H7 (cell line): Measurements from ENCODE around the gene NCS1. TPM values are rescaled to one million over a fixed set of nuclear protein-coding genes. Genes with fewer than 3 reads are reported as not detected.
"Not testable (repeated sequence)": the region's sequence is repeated elsewhere in the genome, so short reads cannot be mapped to it uniquely, and the experiment has no call there.

Experiments used
- DNase-seq: peaks from one replicate; pipeline ENCODE4 v3.0.0; 2012
- H3K27me3 ChIP-seq: 2 replicates; pipeline ENCODE4 v1.6.0; 2011; ENCODE audit warnings: mild to moderate bottlenecking, low read length; ENCODE audit not compliant: control insufficient read depth, insufficient read depth
- H3K36me3 ChIP-seq: replicated peaks from 2 replicates; pipeline ENCODE4 v1.5.1; 2011; ENCODE audit warnings: low read length; ENCODE audit not compliant: control insufficient read depth, insufficient read depth
- H3K4me3 ChIP-seq: 2 replicates; pipeline ENCODE4 v1.5.1; 2011; ENCODE audit warnings: low read depth, mild to moderate bottlenecking, control low read depth, low read length, moderate library complexity; ENCODE audit not compliant: insufficient read depth
- total RNA-seq: library from RNA; depleted of rRNA; stranded (reverse); fragments of >200 nt; shearing (Covaris generic); gene quantifications from 2 replicates; pipeline ENCODE4 v1.2.3, GENCODE V29; 2014

Gene NCS1
- total RNA-seq, 1 experiment from 2014 or later, result 28.3 TPM

GRCh38 chr9:130244548-130245165 lies 72.5 kb downstream of the NCS1 start:
- H3K36me3 ChIP-seq, result no peaks in the 10 kb centered on the region
- H3K4me3 ChIP-seq, result no peak overlapping the region
- H3K27me3 ChIP-seq, result no peaks in the 10 kb centered on the region
- peak; percentile 55 for DNase-seq

GRCh38 chr9:130245474-130245873 lies 73.3 kb downstream of the NCS1 start:
- Histone ChIP-seq H3K27me3 (no peaks in the 10 kb centered on the region), H3K4me3 (no peak overlapping the region), H3K36me3 (no peaks in the 10 kb centered on the region)
- DNase-seq, result peak; percentile 23

GRCh38 chr9:130246126-130246525 lies 73.9 kb downstream of the NCS1 start:
- peak; percentile 27 for DNase-seq
- H3K27me3 ChIP-seq, result no peaks in the 10 kb centered on the region
- no peak overlapping the region for H3K4me3 ChIP-seq
- no peaks in the 10 kb centered on the region for H3K36me3 ChIP-seq

- Histone ChIP-seq H3K36me3 (no peaks in the 10 kb centered on the region), H3K27me3 (no peaks in the 10 kb centered on the region), H3K4me3 (no peak overlapping the region)
- no peak for DNase-seq
Measured at GRCh38 chr9:130254747-130255630, 82.8 kb downstream of the NCS1 start.

- H3K36me3 ChIP-seq, result no peaks in the 10 kb centered on the region
- no peaks in the 10 kb centered on the region for H3K27me3 ChIP-seq
- no peak for DNase-seq
- no peak overlapping the region for H3K4me3 ChIP-seq
Measured at GRCh38 chr9:130255631-130256134, 83.5 kb downstream of the NCS1 start.

- Histone ChIP-seq H3K36me3 (no peaks in the 10 kb centered on the region), H3K27me3 (no peaks in the 10 kb centered on the region), H3K4me3 (no peak overlapping the region)
- no peak for DNase-seq
Measured at GRCh38 chr9:130256644-130257043, 84.4 kb downstream of the NCS1 start.

GRCh38 chr9:130258137-130258536 lies 85.9 kb downstream of the NCS1 start:
- DNase-seq, H3K36me3 ChIP-seq, H3K27me3 ChIP-seq, H3K4me3 ChIP-seq: not testable (repeated sequence)

GRCh38 chr9:130259044-130259443 lies 86.8 kb downstream of the NCS1 start:
- no peak overlapping the region for H3K4me3 ChIP-seq
- no peak for DNase-seq

GRCh38 chr9:130260816-130261765 lies 88.9 kb downstream of the NCS1 start:
- H3K27me3 ChIP-seq, result peaks cover 13% of the 10 kb centered on the region

More at GRCh38 chr9:130259044-130259443, 86.8 kb downstream of the NCS1 start:
- H3K36me3 ChIP-seq, result no peaks in the 10 kb centered on the region
- H3K27me3 ChIP-seq, result no peaks in the 10 kb centered on the region; the same call in 1 of the 2 replicates

GRCh38 chr9:130262061-130262745 lies 90.0 kb downstream of the NCS1 start:
- no peak for DNase-seq
- peaks cover 23% of the 10 kb centered on the region for H3K27me3 ChIP-seq
- no peak overlapping the region for H3K4me3 ChIP-seq
- H3K36me3 ChIP-seq, result no peaks in the 10 kb centered on the region

More at GRCh38 chr9:130260816-130261765, 88.9 kb downstream of the NCS1 start:
- Histone ChIP-seq H3K4me3 (no peak overlapping the region), H3K36me3 (no peaks in the 10 kb centered on the region)
- no peak for DNase-seq

GRCh38 chr9:130262771-130263170 lies 90.6 kb downstream of the NCS1 start:
- H3K4me3 ChIP-seq, result no peak overlapping the region
- DNase-seq, result no peak
- H3K36me3 ChIP-seq, result no peaks in the 10 kb centered on the region
- peaks cover 26% of the 10 kb centered on the region for H3K27me3 ChIP-seq

GRCh38 chr9:130263601-130264413 lies 91.6 kb downstream of the NCS1 start:
- peaks cover 26% of the 10 kb centered on the region for H3K27me3 ChIP-seq
- no peak for DNase-seq
- no peaks in the 10 kb centered on the region for H3K36me3 ChIP-seq
- H3K4me3 ChIP-seq, result no peak overlapping the region
